DND-41 (cell line): ENCODE data around the gene RNF138.

ENCODE experiments used
- ATAC-seq: fragments of 200-7000 bp; cut with Tn5 transposase; 3 replicates; pipeline ENCODE4 v1.9.1; 2021; ENCODE audit warnings: low read depth; ENCODE audit not compliant: insufficient read depth
- DNase-seq: peaks from one replicate; pipeline ENCODE4 v3.0.0-alpha.2; 2020
- H2AFZ ChIP-seq: 2 replicates; pipeline ENCODE4 v1.6.0; 2012; ENCODE audit warnings: low read depth, low read length
- H3K27ac ChIP-seq: 2 replicates; pipeline ENCODE4 v1.5.1; 2012; ENCODE audit warnings: low read length, inconsistent platforms
- H3K27me3 ChIP-seq: fragments of 200-600 bp; sonication (generic); 2 replicates; pipeline ENCODE4 v1.6.0; 2012; ENCODE audit warnings: low read length, mild to moderate bottlenecking, inconsistent platforms; ENCODE audit not compliant: insufficient read depth, poor library complexity
- H3K36me3 ChIP-seq: 2 replicates; pipeline ENCODE4 v1.5.1; 2012; ENCODE audit warnings: low read length, inconsistent platforms; ENCODE audit not compliant: insufficient read depth
- H3K4me1 ChIP-seq: 2 replicates; pipeline ENCODE4 v1.5.1; 2012; ENCODE audit warnings: mild to moderate bottlenecking, low read length; ENCODE audit not compliant: insufficient read depth
- H3K4me2 ChIP-seq: 2 replicates; pipeline ENCODE4 v1.6.0; 2012; ENCODE audit warnings: mild to moderate bottlenecking, moderate library complexity, low read length, inconsistent platforms; ENCODE audit not compliant: insufficient read depth
- H3K4me3 ChIP-seq, 2 experiments: fragments of 200-600 bp in 1 of 2; shearing (Covaris generic) in 1 of 2; 2 replicates each; pipeline ENCODE4 v1.5.1; 2012 to 2016; ENCODE audit warnings: inconsistent platforms in 2 of 2, low read length in 2 of 2, mild to moderate bottlenecking in 2 of 2, low read depth in 1 of 2, moderate library complexity in 1 of 2
- H3K79me2 ChIP-seq: 2 replicates; pipeline ENCODE4 v1.6.0; 2012; ENCODE audit warnings: low read length, inconsistent platforms; ENCODE audit not compliant: insufficient read depth
- H3K9ac ChIP-seq: 2 replicates; pipeline ENCODE4 v1.6.0; 2012; ENCODE audit warnings: low read depth, mild to moderate bottlenecking, inconsistent platforms, low read length, moderate library complexity
- H3K9me3 ChIP-seq: 2 replicates; pipeline ENCODE4 v1.5.1; 2012; ENCODE audit warnings: low read length, moderate library complexity, mild to moderate bottlenecking, inconsistent platforms; ENCODE audit not compliant: insufficient read depth, severe bottlenecking
- H4K20me1 ChIP-seq: 2 replicates; pipeline ENCODE4 v1.6.0; 2012; ENCODE audit warnings: low read length; ENCODE audit not compliant: insufficient read depth
- CTCF ChIP-seq: IDR thresholded peaks from 2 replicates; pipeline ENCODE4 v1.5.1; 2012; ENCODE audit warnings: borderline replicate concordance, low read length, moderate library complexity, mild to moderate bottlenecking; ENCODE audit not compliant: poor library complexity, severe bottlenecking; ENCODE audit errors: extremely low read depth
- EZH2 ChIP-seq: IDR thresholded peaks from 3 replicates; pipeline ENCODE4 v1.6.1; 2012; ENCODE audit warnings: borderline replicate concordance, low read depth, mild to moderate bottlenecking, moderate library complexity, low read length, inconsistent platforms; ENCODE audit not compliant: severe bottlenecking

Gene RNF138

GRCh38 chr18:32112826-32113225 lies 21.2 kb downstream of the RNF138 start:
- no peak overlapping the region for H3K27ac ChIP-seq
- H2AFZ ChIP-seq: no peak overlapping the region
- TF ChIP-seq CTCF (no peak), EZH2 (no peak)
- no peaks in the 10 kb centered on the region for H3K27me3 ChIP-seq
- no peak overlapping the region for H3K9ac ChIP-seq
- H3K36me3 ChIP-seq: peaks cover 80% of the 10 kb centered on the region
- H3K79me2 ChIP-seq: peaks cover 100% of the 10 kb centered on the region
- no peak overlapping the region for H3K4me2 ChIP-seq
- peaks cover 57% of the 10 kb centered on the region for H4K20me1 ChIP-seq
- DNase-seq (no peak), ATAC-seq (no peak)
- no peaks in the 10 kb centered on the region for H3K4me1 ChIP-seq
- H3K4me3 ChIP-seq: no peak overlapping the region
- no peaks in the 10 kb centered on the region for H3K9me3 ChIP-seq

- no peak for ATAC-seq
- Histone ChIP-seq H3K9me3 (no peaks in the 10 kb centered on the region), H3K79me2 (peaks cover 96% of the 10 kb centered on the region), H3K36me3 (peaks cover 79% of the 10 kb centered on the region), H2AFZ (no peak overlapping the region), H4K20me1 (peaks cover 44% of the 10 kb centered on the region), H3K4me1 (no peaks in the 10 kb centered on the region), H3K27me3 (no peaks in the 10 kb centered on the region), H3K27ac (no peak overlapping the region), H3K4me2 (no peak overlapping the region), H3K9ac (no peak overlapping the region), H3K4me3 (no peak overlapping the region)
- DNase-seq: no peak
- TF ChIP-seq EZH2: no peak
- TF ChIP-seq CTCF: no peak
Measured at GRCh38 chr18:32114293-32114942, 22.7 kb downstream of the RNF138 start.

GRCh38 chr18:32122039-32122438 lies 30.4 kb downstream of the RNF138 start:
- Histone ChIP-seq H3K9ac (no peak overlapping the region), H3K4me1 (no peaks in the 10 kb centered on the region), H3K79me2 (peaks cover 44% of the 10 kb centered on the region), H2AFZ (no peak overlapping the region), H3K4me2 (no peak overlapping the region), H4K20me1 (peaks cover 3% of the 10 kb centered on the region; the same call in 1 of the 2 replicates), H3K27ac (no peak overlapping the region), H3K9me3 (no peaks in the 10 kb centered on the region), H3K36me3 (peaks cover 81% of the 10 kb centered on the region; the same call in 1 of the 2 replicates), H3K4me3 (no peak overlapping the region), H3K27me3 (no peaks in the 10 kb centered on the region)
- DNase-seq (no peak), ATAC-seq (no peak)
- TF ChIP-seq EZH2 (no peak), CTCF (no peak)

GRCh38 chr18:32126538-32126937 lies 34.9 kb downstream of the RNF138 start:
- Histone ChIP-seq H3K4me1 (no peaks in the 10 kb centered on the region), H3K4me3 (no peak overlapping the region), H3K27ac (no peak overlapping the region), H3K27me3 (no peaks in the 10 kb centered on the region), H3K36me3 (peaks cover 87% of the 10 kb centered on the region), H3K4me2 (no peak overlapping the region), H3K79me2 (peaks cover 13% of the 10 kb centered on the region; the same call in 1 of the 2 replicates), H3K9ac (no peak overlapping the region), H4K20me1 (peaks cover 3% of the 10 kb centered on the region; the same call in 1 of the 2 replicates), H3K9me3 (no peaks in the 10 kb centered on the region), H2AFZ (no peak overlapping the region)
- TF ChIP-seq EZH2: no peak
- no peak for ATAC-seq
- no peak for DNase-seq
